HepG2 (cell line): Measurements from ENCODE around the gene CHN2. TPM values are rescaled to one million over a fixed set of nuclear protein-coding genes. Genes with fewer than 3 reads are reported as not detected.

Source experiments
- CENPX ChIP-seq: sonication (generic); formaldehyde crosslinking; IDR thresholded peaks from 2 replicates; pipeline ENCODE4 v1.9.0; 2021; ENCODE audit warnings: mild to moderate bottlenecking, missing genetic modification reagents, moderate library complexity
- CHCHD3 ChIP-seq: sonication (generic); formaldehyde crosslinking; IDR thresholded peaks from 2 replicates; pipeline ENCODE4 v1.8.0; 2022; ENCODE audit warnings: mild to moderate bottlenecking, missing genetic modification reagents, moderate library complexity
- GPN1 ChIP-seq: sonication (generic); formaldehyde crosslinking; IDR thresholded peaks from 2 replicates; pipeline ENCODE4 v1.5.1; 2020; ENCODE audit warnings: missing genetic modification reagents, borderline replicate concordance
- HNRNPLL ChIP-seq: fragments of 200-400 bp; formaldehyde crosslinking; IDR thresholded peaks from 2 replicates; pipeline ENCODE4 v1.6.1; 2017; ENCODE audit warnings: mild to moderate bottlenecking, low read depth, low read length; ENCODE audit not compliant: poor library complexity, severe bottlenecking
- HOXA5 ChIP-seq: sonication (generic); formaldehyde crosslinking; IDR thresholded peaks from 2 replicates; pipeline ENCODE4 v1.4.0; 2020; ENCODE audit warnings: missing genetic modification reagents
- NCOA2 ChIP-seq: sonication (generic); formaldehyde crosslinking; IDR thresholded peaks from 2 replicates; pipeline ENCODE4 v1.8.0; 2022; ENCODE audit warnings: inconsistent platforms
- NONO ChIP-seq, 2 experiments: fragments of 450-650 bp in 1 of 2; sonication (generic) in 1 of 2; formaldehyde crosslinking in 1 of 2; IDR thresholded peaks in 1 of 2; conservative IDR thresholded peaks in 1 of 2; 2 replicates each; pipeline versions ENCODE4 v1.6.1 to v1.8.0; 2017 to 2022; ENCODE audit warnings: mild to moderate bottlenecking in 1 of 2, missing genetic modification reagents in 1 of 2, moderate library complexity in 1 of 2
- PHB2 ChIP-seq: fragments of 450-650 bp; IDR thresholded peaks from 2 replicates; pipeline ENCODE4 v1.6.1; 2018; ENCODE audit not compliant: partially characterized antibody
- PHF8 ChIP-seq: sonication (generic); formaldehyde crosslinking; IDR thresholded peaks from 2 replicates; pipeline ENCODE4 v1.5.0; 2020; ENCODE audit warnings: missing genetic modification reagents
- POGZ ChIP-seq: sonication (generic); formaldehyde crosslinking; IDR thresholded peaks from 2 replicates; pipeline ENCODE4 v1.4.0; 2020; ENCODE audit warnings: mild to moderate bottlenecking, missing genetic modification reagents
- PREB ChIP-seq: sonication (generic); formaldehyde crosslinking; IDR thresholded peaks from 2 replicates; pipeline ENCODE4 v1.4.0; 2020; ENCODE audit warnings: missing genetic modification reagents
- SAFB2 ChIP-seq: sonication (generic); formaldehyde crosslinking; IDR thresholded peaks from 2 replicates; pipeline ENCODE4 v1.5.1; 2020; ENCODE audit warnings: missing genetic modification reagents, low read depth, mild to moderate bottlenecking, borderline replicate concordance
- ZBED4 ChIP-seq: sonication (generic); formaldehyde crosslinking; IDR thresholded peaks from 2 replicates; pipeline ENCODE4 v1.4.0; 2020; ENCODE audit warnings: missing genetic modification reagents, borderline replicate concordance
- ZBTB2 ChIP-seq: sonication (generic); formaldehyde crosslinking; IDR thresholded peaks from 2 replicates; pipeline ENCODE4 v1.8.0; 2022; ENCODE audit warnings: low read depth, missing genetic modification reagents
- ZC3H4 ChIP-seq: sonication (generic); formaldehyde crosslinking; IDR thresholded peaks from 2 replicates; pipeline ENCODE4 v1.4.0; 2020; ENCODE audit warnings: missing genetic modification reagents, borderline replicate concordance
- ZNF296 ChIP-seq: sonication (generic); formaldehyde crosslinking; conservative IDR thresholded peaks from 2 replicates; pipeline ENCODE4 v1.5.0; 2020; ENCODE audit warnings: mild to moderate bottlenecking, missing genetic modification reagents
- ZNF430 ChIP-seq: sonication (generic); formaldehyde crosslinking; IDR thresholded peaks from 2 replicates; pipeline ENCODE4 v1.9.0; 2021; ENCODE audit warnings: mild to moderate bottlenecking, missing genetic modification reagents
- ZNF446 ChIP-seq: sonication (generic); formaldehyde crosslinking; IDR thresholded peaks from 2 replicates; pipeline ENCODE4 v1.5.0; 2020; ENCODE audit warnings: mild to moderate bottlenecking, missing genetic modification reagents
- ZNF569 ChIP-seq: sonication (generic); formaldehyde crosslinking; IDR thresholded peaks from 2 replicates; pipeline ENCODE4 v1.5.0; 2020; ENCODE audit warnings: mild to moderate bottlenecking, missing genetic modification reagents, moderate library complexity, borderline replicate concordance
- ZXDC ChIP-seq: sonication (generic); formaldehyde crosslinking; IDR thresholded peaks from 2 replicates; pipeline ENCODE4 v1.5.0; 2020; ENCODE audit warnings: mild to moderate bottlenecking, missing genetic modification reagents
- polyA plus RNA-seq, 8 experiments: library from polyadenylated mRNA; depleted of rRNA in 3 of 8; stranded (reverse) in 7 of 8; unstranded in 1 of 8; fragments of >200 nt; fragmentation: Illumina TruSeq in 4 of 8; extraction: Trizol in 4 of 8; gene quantifications; 2 replicates each; pipeline versions ENCODE4 v1.2.1 to v1.2.3, GENCODE V29; 2011 to 2016; ENCODE audit warnings: low read depth in 4 of 8, missing spikeins in 1 of 8, mixed read lengths in 1 of 8; ENCODE audit not compliant: insufficient read depth in 1 of 8
- total RNA-seq, 5 experiments: library from RNA; depleted of rRNA; stranded (reverse); fragments of >200 nt; fragmentation: Illumina TruSeq; extraction: Trizol; gene quantifications; 2 replicates each; pipeline ENCODE4 v1.2.3, GENCODE V29; 2016; ENCODE audit warnings: low read depth in 1 of 5

The CHN2 gene
- total and polyA plus RNA-seq, 2 of the 13 experiments (the other 11 are each of a cell fraction or from before 2014, with no cell fraction given), result 23.5 to 30.5 TPM

GRCh38 chr7:29208410-29209250 is 14.1 kb downstream of the CHN2 start (continued):
- TF ChIP-seq CENPX (no peak), PHB2 (no peak), ZNF569 (CRISPR knock-in tag) (no peak), HOXA5 (no peak), HNRNPLL (no peak), PREB (CRISPR knock-in tag) (no peak), CHCHD3 (CRISPR knock-in tag) (no peak), POGZ (CRISPR knock-in tag) (peak; percentile 69), PHF8 (CRISPR knock-in tag) (no peak), ZNF296 (CRISPR knock-in tag) (no peak), ZBED4 (CRISPR knock-in tag) (no peak), ZC3H4 (CRISPR knock-in tag) (no peak), ZBTB2 (no peak), NCOA2 (CRISPR knock-in tag) (peak; percentile 82), GPN1 (CRISPR knock-in tag) (no peak), ZNF430 (CRISPR knock-in tag) (no peak), ZXDC (CRISPR knock-in tag) (no peak), NONO (IDR thresholded peaks at IDR 0.05) (no peak), NONO (CRISPR knock-in tag; conservative IDR thresholded peaks at IDR 0.05) (0 out of 2 replicates have a peak, but pooled peaks have one; percentile 42), SAFB2 (CRISPR knock-in tag) (no peak), ZNF446 (no peak)
